GM21737 (cell line): Measurements from ENCODE around the gene KIAA1958.

Source experiments
- ATAC-seq: cut with Tn5 transposase; IDR thresholded peaks from one replicate; pipeline ENCODE4 v1.9.1; 2021; ENCODE audit warnings: mild to moderate bottlenecking, moderate library complexity; ENCODE audit not compliant: unreplicated experiment

The KIAA1958 gene

GRCh38 chr9:112552229-112553056 lies 65.8 kb downstream of the KIAA1958 start:
- ATAC-seq: no peak

- ATAC-seq: no peak
These were observed 66.7 kb downstream of the KIAA1958 start for GRCh38 chr9:112553256-112553826.

DNA sequence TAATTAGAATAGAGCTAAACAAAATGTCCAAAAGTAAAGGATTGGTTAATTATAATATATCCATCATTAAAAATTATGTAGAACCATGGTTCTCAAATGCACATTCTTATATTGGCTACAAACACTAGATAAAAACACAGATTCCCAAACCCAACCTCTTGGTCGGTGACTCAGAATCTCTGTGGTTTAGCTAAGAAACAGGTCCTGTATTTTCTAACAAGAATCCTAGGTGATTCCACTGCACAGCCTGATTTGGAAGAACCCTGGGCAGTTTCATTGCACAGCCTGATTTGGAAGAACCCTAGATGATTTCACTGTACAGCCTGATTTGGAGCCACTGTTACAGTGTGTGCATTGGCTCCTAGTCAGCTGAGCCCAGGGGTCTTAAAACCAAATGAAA lies 67.9 kb downstream of the KIAA1958 start:
- ATAC-seq: no peak

DNA sequence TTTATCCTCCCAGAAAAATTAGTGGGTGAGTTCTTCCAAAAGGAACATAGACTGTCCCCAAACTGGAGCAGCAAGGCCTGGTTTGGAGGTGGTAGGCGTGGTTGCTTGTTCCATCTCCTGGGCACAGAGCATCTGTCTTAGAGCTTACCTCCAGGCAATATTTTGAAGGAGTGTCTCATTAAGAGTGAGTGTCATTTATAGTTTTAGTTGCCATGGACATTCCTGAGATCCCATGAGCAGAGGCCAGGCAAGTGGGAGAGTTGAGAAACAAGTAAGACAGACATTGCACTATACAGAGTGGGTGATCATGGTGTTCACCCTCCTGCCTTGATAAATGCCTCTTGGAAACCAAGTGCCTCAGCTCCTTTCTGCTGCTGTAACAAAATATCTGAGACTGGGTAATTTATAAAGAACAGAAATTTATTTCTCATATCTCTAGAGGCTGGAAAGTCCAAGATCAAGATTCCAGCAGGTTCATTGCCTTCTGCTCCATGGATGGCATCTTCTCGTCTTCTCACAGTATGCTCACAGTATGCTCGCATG lies 68.5 kb downstream of the KIAA1958 start:
- no peak for ATAC-seq

DNA sequence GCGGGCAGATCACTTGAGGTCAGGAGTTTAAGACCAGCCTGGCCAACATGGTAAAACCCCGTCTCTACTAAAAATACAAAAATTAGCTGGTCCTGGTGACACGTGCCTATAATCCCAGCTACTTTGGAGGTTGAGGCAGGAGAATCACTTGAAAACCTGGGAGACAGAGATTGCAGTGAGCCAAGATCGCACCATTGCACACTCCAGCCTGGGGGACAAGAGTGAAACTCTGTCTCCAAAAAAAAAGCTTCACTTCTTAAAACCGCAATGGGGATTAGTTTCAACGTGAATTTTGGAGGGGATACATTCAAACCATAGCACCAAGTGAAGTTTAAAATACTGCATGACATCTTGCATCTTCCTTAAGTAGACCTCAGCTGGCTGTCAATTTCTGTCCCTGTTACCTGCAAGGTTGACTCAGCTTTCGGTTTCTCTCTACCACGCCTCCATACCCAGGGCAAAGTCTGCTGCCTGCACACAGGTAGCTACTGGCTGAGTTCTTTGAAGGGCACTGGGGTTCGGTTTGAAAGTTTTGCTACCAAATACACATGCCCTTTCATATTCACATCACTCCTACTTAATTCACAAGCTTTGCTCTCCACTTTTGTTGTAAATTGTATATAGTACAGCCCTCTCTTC lies 69.3 kb downstream of the KIAA1958 start:
- ATAC-seq: no peak

GRCh38 chr9:112556497-112557442 lies 70.1 kb downstream of the KIAA1958 start:
- no peak for ATAC-seq

- no peak for ATAC-seq
These were observed 71.8 kb downstream of the KIAA1958 start for GRCh38 chr9:112558476-112558875.

DNA sequence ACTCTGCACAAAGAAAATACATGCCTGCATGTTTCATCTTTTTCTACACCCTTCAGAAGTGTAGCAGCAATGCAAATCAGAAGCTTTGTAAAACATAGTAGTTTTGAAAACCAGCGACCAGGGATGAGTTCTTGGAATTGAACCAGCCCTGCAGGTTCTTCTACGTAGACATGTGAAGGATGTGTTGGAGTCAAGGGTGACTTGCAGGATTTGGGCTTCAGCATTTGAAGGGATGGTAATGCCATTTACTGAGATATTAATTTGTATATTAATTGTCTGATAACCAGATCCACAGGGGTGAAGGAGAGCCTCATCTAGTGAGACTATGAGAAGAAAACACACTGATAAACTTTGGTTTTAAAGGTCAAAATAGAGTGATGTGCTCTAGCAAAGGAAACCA lies 72.4 kb downstream of the KIAA1958 start:
- no peak for ATAC-seq

- ATAC-seq: no peak
These were observed 73.2 kb downstream of the KIAA1958 start for GRCh38 chr9:112559629-112560413.

- no peak for ATAC-seq
These were observed 75.8 kb downstream of the KIAA1958 start for GRCh38 chr9:112562235-112562958.

DNA sequence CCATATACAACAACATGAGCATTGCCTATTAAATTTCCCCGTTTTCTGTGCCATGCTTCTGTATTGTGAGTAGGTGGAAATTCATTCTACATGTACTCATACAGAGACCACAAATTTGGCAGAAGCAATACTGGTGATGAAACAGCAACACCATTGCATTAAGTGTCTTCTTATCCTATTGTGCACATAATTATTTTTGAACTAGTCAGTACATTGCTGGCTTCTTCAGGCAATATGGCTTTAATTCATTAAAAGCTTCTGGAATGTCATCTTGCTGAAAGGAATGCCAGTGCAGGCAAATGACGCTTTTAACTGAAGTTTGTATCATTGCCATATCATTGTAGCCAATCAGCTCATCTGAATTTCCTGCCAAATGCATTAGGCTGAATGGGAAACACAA lies 82.6 kb downstream of the KIAA1958 start:
- no peak for ATAC-seq

GRCh38 chr9:112570671-112571167 lies 84.1 kb downstream of the KIAA1958 start:
- ATAC-seq: no peak

GRCh38 chr9:112571624-112572355 lies 85.2 kb downstream of the KIAA1958 start:
- ATAC-seq: no peak

DNA sequence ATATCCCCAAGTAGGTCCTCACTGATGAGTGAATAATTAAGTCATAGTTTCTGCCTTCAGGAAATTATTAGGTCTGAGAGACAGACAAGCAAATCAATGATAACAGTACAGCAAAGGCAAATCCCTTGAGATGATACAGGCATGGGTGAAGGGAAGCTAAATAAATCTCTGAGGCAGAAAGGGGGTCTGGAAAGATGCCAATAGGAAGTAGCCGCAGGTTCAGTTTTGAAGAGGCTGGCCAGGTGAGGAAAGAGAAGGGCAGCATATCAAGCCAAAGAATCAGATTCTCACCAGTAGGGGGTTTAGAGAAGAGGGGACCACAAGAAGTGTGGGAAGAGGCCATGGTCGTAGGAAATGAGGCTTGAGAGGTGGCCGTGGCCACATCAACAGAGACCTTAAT lies 85.8 kb downstream of the KIAA1958 start:
- no peak for ATAC-seq

DNA sequence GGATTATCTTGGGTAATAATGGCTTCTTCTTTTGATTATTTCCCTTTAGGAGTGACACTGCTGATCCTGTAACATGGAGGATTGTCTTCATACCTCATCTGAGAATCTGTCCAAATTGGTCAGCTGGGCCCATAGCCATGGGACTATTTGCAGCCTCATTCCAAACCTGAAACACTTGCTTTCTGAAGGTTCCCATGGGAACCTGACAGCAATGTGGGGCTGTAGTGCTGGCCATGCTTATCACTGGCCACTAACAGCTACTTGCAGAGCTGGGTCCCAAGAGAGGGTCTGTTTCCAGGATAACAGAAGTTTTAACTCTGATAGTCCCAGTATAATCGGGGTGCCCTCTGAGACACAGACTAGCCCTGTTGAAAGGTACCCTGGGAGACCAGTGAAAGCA lies 87.4 kb downstream of the KIAA1958 start:
- ATAC-seq: no peak

GRCh38 chr9:112575107-112575506 lies 88.5 kb downstream of the KIAA1958 start:
- no peak for ATAC-seq

- no peak for ATAC-seq
These were observed 95.0 kb downstream of the KIAA1958 start for GRCh38 chr9:112581469-112582176.
